DND-41 (cell line): ENCODE measurements around the gene KNTC1.

Experiments used
- ATAC-seq: fragments of 200-7000 bp; cut with Tn5 transposase; 3 replicates; pipeline ENCODE4 v1.9.1; 2021; ENCODE audit warnings: low read depth; ENCODE audit not compliant: insufficient read depth
- DNase-seq: peaks from one replicate; pipeline ENCODE4 v3.0.0-alpha.2; 2020
- H2AFZ ChIP-seq: 2 replicates; pipeline ENCODE4 v1.6.0; 2012; ENCODE audit warnings: low read depth, low read length
- H3K27ac ChIP-seq: 2 replicates; pipeline ENCODE4 v1.5.1; 2012; ENCODE audit warnings: low read length, inconsistent platforms
- H3K27me3 ChIP-seq: fragments of 200-600 bp; sonication (generic); 2 replicates; pipeline ENCODE4 v1.6.0; 2012; ENCODE audit warnings: low read length, mild to moderate bottlenecking, inconsistent platforms; ENCODE audit not compliant: insufficient read depth, poor library complexity
- H3K36me3 ChIP-seq: 2 replicates; pipeline ENCODE4 v1.5.1; 2012; ENCODE audit warnings: low read length, inconsistent platforms; ENCODE audit not compliant: insufficient read depth
- H3K4me1 ChIP-seq: 2 replicates; pipeline ENCODE4 v1.5.1; 2012; ENCODE audit warnings: mild to moderate bottlenecking, low read length; ENCODE audit not compliant: insufficient read depth
- H3K4me2 ChIP-seq: 2 replicates; pipeline ENCODE4 v1.6.0; 2012; ENCODE audit warnings: mild to moderate bottlenecking, moderate library complexity, low read length, inconsistent platforms; ENCODE audit not compliant: insufficient read depth
- H3K4me3 ChIP-seq, 2 experiments: fragments of 200-600 bp in 1 of 2; shearing (Covaris generic) in 1 of 2; 2 replicates each; pipeline ENCODE4 v1.5.1; 2012 to 2016; ENCODE audit warnings: inconsistent platforms in 2 of 2, low read length in 2 of 2, mild to moderate bottlenecking in 2 of 2, low read depth in 1 of 2, moderate library complexity in 1 of 2
- H3K79me2 ChIP-seq: 2 replicates; pipeline ENCODE4 v1.6.0; 2012; ENCODE audit warnings: low read length, inconsistent platforms; ENCODE audit not compliant: insufficient read depth
- H3K9ac ChIP-seq: 2 replicates; pipeline ENCODE4 v1.6.0; 2012; ENCODE audit warnings: low read depth, mild to moderate bottlenecking, inconsistent platforms, low read length, moderate library complexity
- H3K9me3 ChIP-seq: 2 replicates; pipeline ENCODE4 v1.5.1; 2012; ENCODE audit warnings: low read length, moderate library complexity, mild to moderate bottlenecking, inconsistent platforms; ENCODE audit not compliant: insufficient read depth, severe bottlenecking
- H4K20me1 ChIP-seq: 2 replicates; pipeline ENCODE4 v1.6.0; 2012; ENCODE audit warnings: low read length; ENCODE audit not compliant: insufficient read depth
- EZH2 ChIP-seq: IDR thresholded peaks from 3 replicates; pipeline ENCODE4 v1.6.1; 2012; ENCODE audit warnings: borderline replicate concordance, low read depth, mild to moderate bottlenecking, moderate library complexity, low read length, inconsistent platforms; ENCODE audit not compliant: severe bottlenecking
- TF ChIP-seq, protein P1 (sequence below): IDR thresholded peaks from 2 replicates; pipeline ENCODE4 v1.5.1; 2012; ENCODE audit warnings: borderline replicate concordance, low read length, moderate library complexity, mild to moderate bottlenecking; ENCODE audit not compliant: poor library complexity, severe bottlenecking; ENCODE audit errors: extremely low read depth

KNTC1 gene

DNA sequence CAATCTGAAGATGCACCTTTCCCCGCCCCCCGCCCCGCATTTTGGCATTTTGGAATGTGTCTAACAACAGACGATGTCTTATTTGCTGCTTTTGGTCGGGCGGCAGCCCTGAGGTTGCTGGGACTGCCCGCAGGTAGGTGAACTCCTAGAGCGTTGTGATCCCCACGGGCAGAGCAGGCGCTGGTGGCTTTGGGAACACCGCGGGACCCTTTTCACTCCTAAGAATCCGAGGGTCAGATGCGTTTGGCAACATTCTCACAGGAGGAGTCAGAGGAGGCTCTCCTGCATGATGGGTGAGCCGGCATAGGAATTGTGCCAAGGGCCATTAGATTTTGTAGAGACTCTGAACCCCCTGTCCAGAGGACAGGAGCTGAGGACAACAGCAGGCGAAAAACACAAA, 134.2 kb downstream of the KNTC1 start:
- Histone ChIP-seq H3K9ac (no peak overlapping the region), H3K27ac (no peak overlapping the region), H3K36me3 (no peaks in the 10 kb centered on the region), H4K20me1 (no peaks in the 10 kb centered on the region), H3K79me2 (no peaks in the 10 kb centered on the region), H2AFZ (no peak overlapping the region), H3K4me1 (no peaks in the 10 kb centered on the region), H3K4me2 (no peak overlapping the region), H3K4me3 (no peak overlapping the region), H3K9me3 (no peaks in the 10 kb centered on the region), H3K27me3 (no peaks in the 10 kb centered on the region)
- TF ChIP-seq, protein P1, sequence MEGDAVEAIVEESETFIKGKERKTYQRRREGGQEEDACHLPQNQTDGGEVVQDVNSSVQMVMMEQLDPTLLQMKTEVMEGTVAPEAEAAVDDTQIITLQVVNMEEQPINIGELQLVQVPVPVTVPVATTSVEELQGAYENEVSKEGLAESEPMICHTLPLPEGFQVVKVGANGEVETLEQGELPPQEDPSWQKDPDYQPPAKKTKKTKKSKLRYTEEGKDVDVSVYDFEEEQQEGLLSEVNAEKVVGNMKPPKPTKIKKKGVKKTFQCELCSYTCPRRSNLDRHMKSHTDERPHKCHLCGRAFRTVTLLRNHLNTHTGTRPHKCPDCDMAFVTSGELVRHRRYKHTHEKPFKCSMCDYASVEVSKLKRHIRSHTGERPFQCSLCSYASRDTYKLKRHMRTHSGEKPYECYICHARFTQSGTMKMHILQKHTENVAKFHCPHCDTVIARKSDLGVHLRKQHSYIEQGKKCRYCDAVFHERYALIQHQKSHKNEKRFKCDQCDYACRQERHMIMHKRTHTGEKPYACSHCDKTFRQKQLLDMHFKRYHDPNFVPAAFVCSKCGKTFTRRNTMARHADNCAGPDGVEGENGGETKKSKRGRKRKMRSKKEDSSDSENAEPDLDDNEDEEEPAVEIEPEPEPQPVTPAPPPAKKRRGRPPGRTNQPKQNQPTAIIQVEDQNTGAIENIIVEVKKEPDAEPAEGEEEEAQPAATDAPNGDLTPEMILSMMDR, result no peak
- no peak for TF ChIP-seq EZH2
- ATAC-seq (no peak), DNase-seq (no peak)

DNA sequence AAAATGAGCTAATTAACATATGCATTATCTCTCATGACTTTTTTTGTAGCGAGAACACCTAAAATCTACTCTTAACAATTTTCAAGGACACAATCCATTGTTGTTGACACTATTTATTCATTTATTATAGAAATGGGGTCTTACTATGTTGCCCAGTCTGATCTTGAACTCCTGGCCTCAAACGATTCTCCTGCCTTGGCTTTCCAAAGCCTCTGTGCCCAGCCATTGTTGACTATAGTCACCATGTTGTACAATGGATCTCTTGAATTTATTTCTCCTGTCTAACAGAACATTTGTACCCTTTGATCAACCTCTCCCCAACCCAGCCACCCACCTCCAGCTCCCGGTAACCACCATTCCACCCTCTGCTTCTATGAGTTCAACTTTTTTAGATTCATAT, 134.9 kb downstream of the KNTC1 start:
- Histone ChIP-seq H3K4me3 (no peak overlapping the region), H2AFZ (no peak overlapping the region), H3K4me2 (no peak overlapping the region), H3K4me1 (no peaks in the 10 kb centered on the region), H3K79me2 (no peaks in the 10 kb centered on the region), H3K27me3 (no peaks in the 10 kb centered on the region), H4K20me1 (no peaks in the 10 kb centered on the region), H3K36me3 (no peaks in the 10 kb centered on the region), H3K9ac (no peak overlapping the region), H3K27ac (no peak overlapping the region), H3K9me3 (no peaks in the 10 kb centered on the region)
- TF ChIP-seq, protein P1, result no peak
- TF ChIP-seq EZH2, result no peak
- DNase-seq, result no peak
- no peak for ATAC-seq

DNA sequence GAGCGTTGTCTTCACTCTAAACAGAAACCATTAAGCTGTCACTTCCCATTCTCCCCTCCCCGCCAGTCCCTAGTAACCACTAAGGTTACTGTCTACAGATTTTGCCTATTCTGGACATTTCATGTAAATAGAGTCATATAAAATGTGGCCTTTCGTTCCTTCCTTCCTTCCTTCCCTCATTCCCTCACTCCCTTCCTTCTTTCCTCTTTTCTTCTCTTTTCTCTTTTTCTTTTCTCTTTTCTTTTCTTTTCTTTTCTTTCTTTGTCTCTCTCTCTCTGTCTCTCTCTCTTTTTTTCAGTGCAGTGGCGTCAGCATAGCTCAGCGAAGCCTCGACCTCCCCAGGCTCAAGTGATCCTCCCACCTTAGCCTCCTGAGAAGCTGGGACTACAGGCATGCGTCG, 138.3 kb downstream of the KNTC1 start:
- no peak for TF ChIP-seq EZH2
- TF ChIP-seq, protein P1, result no peak
- H3K4me1 ChIP-seq, result no peaks in the 10 kb centered on the region
- no peaks in the 10 kb centered on the region for H3K79me2 ChIP-seq
- H3K27ac ChIP-seq, result no peak overlapping the region
- no peaks in the 10 kb centered on the region for H4K20me1 ChIP-seq
- no peak for ATAC-seq
- no peaks in the 10 kb centered on the region for H3K36me3 ChIP-seq
- no peaks in the 10 kb centered on the region for H3K9me3 ChIP-seq
- no peaks in the 10 kb centered on the region for H3K27me3 ChIP-seq
- no peak for DNase-seq
- H3K9ac ChIP-seq, result no peak overlapping the region
- H3K4me3 ChIP-seq, result no peak overlapping the region
- H2AFZ ChIP-seq, result no peak overlapping the region
- no peak overlapping the region for H3K4me2 ChIP-seq

DNA sequence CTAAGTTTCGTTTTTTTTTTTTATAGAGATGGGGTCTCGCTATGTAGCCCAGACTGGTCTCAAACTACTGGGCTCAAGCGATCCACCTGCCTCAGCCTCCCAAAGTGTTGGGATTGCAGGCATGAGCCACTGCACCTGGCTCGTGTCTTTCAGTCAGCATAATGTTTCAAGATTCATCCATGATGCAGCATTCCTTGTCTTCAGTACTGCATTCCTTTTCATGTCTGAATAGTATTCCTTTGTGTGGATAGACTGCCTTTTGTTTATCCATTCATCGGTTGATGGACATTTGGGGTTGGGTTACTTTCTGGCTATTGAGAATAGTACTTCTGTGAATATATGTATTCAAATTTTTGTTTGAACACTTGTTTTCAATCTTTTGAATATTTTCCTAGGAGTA, 138.7 kb downstream of the KNTC1 start:
- no peaks in the 10 kb centered on the region for H3K79me2 ChIP-seq
- no peaks in the 10 kb centered on the region for H3K27me3 ChIP-seq
- H3K27ac ChIP-seq, result no peak overlapping the region
- no peak overlapping the region for H3K9ac ChIP-seq
- no peak overlapping the region for H2AFZ ChIP-seq
- H3K4me2 ChIP-seq, result no peak overlapping the region
- H3K4me3 ChIP-seq, result no peak overlapping the region
- DNase-seq (no peak), ATAC-seq (no peak)
- TF ChIP-seq, protein P1, result no peak
- no peak for TF ChIP-seq EZH2
- no peaks in the 10 kb centered on the region for H4K20me1 ChIP-seq
- no peaks in the 10 kb centered on the region for H3K36me3 ChIP-seq
- no peaks in the 10 kb centered on the region for H3K4me1 ChIP-seq
- H3K9me3 ChIP-seq, result no peaks in the 10 kb centered on the region
